Measurements from ENCODE around the gene ARID3C.

Gene ARID3C

GRCh38 chr9:34625186-34625486, 3.7 kb downstream of the ARID3C start:
- DNase-seq, result no peak

GRCh38 chr9:34624475-34625185, 4.2 kb downstream of the ARID3C start:
- DNase-seq, result no peak

- DNase-seq, result no peak
Measured at GRCh38 chr9:34623374-34624235, 5.3 kb downstream of the ARID3C start.

GRCh38 chr9:34620061-34620994, 8.5 kb downstream of the ARID3C start, which contains the start of gene DCTN3:
Gene DCTN3, minus strand, starts transcription at chr9:34620495. Its CDS starts 31 bp downstream, at chr9:34620464.
- peak; percentile 93 for DNase-seq

GRCh38 chr9:34615132-34615531, 13.7 kb downstream of the ARID3C start:
- no peak for DNase-seq

- DNase-seq, result peak; percentile 62
Measured at GRCh38 chr9:34612788-34613390, 16.0 kb downstream of the ARID3C start.

GRCh38 chr9:34611811-34612787, 16.8 kb downstream of the ARID3C start, which contains the start of gene RPP25L:
Gene RPP25L, minus strand, starts transcription at chr9:34612097. Its CDS starts 801 bp downstream, at chr9:34611296.
- peak; percentile 79 for DNase-seq

GRCh38 chr9:34611251-34611810, 17.5 kb downstream of the ARID3C start:
- DNase-seq, result no peak

GRCh38 chr9:34610434-34611206, 18.2 kb downstream of the ARID3C start:
- no peak for DNase-seq

GRCh38 chr9:34607331-34607730, 21.5 kb downstream of the ARID3C start:
- DNase-seq, result no peak

GRCh38 chr9:34606905-34607304, 22.0 kb downstream of the ARID3C start:
- DNase-seq, result no peak

- DNase-seq, result no peak
Measured at GRCh38 chr9:34606190-34606589, 22.7 kb downstream of the ARID3C start.

- DNase-seq, result peak; percentile 76
Measured at GRCh38 chr9:34603610-34604231, 25.1 kb downstream of the ARID3C start.

- no peak for DNase-seq
Measured at GRCh38 chr9:34601937-34602573, 26.8 kb downstream of the ARID3C start.

- no peak for DNase-seq
Measured at GRCh38 chr9:34600908-34601307, 28.0 kb downstream of the ARID3C start.

GRCh38 chr9:34599546-34599945, 29.3 kb downstream of the ARID3C start:
- no peak for DNase-seq

- no peak for DNase-seq
Measured at GRCh38 chr9:34594177-34594576, 34.7 kb downstream of the ARID3C start.

- DNase-seq, result no peak
Measured at GRCh38 chr9:34592895-34593601, 35.8 kb downstream of the ARID3C start.

Measured in stimulated activated CD4-positive, alpha-beta T cell treated with anti-CD3 and anti-CD28 coated beads, Interleukin-1b, Interleukin-23, amount 100 ng/mL, for 48 hours (primary cell).